ENCODE results near the gene SF1. TPM values are rescaled to one million over a fixed set of nuclear protein-coding genes. Genes with fewer than 3 reads are reported as not detected.

SF1 gene
- total RNA-seq, 2 donors from 2014 or later = 316 to 397 TPM

DNA sequence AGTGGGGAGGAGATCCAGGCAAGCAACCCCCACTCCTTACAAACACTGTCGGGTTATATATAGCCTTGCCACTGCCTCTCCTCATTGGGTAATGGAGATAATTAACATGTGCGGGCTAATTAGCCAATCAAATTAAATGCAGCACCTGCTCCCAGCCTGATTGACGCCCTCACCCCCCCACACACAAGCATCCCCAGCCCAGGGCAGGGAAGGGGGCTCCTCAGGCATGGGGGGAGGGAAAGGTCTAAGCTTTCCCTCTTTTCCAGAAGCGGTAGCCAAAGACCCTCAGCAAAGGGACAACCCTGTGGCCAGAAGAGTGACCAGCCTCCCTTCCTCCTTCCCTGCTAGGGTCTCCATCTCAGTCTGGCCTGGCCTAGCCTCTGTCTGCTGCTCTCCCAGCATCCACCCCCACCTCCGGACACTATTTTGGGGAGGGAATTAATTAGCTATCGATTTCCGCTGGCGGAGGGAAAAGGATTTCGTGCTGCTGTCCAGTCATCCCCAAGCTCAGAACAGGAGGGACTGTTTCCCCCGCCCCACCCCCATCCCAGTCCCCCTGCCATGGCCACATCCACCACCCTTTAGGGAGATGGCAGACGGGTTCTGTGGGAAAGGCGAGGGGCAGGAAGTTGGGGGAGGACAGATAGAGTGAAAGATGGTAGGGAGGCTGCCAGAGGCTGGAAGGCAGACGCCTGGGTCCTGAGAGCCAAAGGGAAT is 62.4 kb downstream of the SF1 start:
- Mint-ChIP-seq H3K36me3 (ENCODE audit: low read depth) (no peaks in the 10 kb centered on the region), H3K27me3 (peaks cover 68% of the 10 kb centered on the region), H3K4me1 (peaks cover 8% of the 10 kb centered on the region), H3K27ac (no peak overlapping the region), H3K9me3 (no peaks in the 10 kb centered on the region), H3K4me3 (no peak overlapping the region)
- ATAC-seq (replicated peaks) = no peak

DNA sequence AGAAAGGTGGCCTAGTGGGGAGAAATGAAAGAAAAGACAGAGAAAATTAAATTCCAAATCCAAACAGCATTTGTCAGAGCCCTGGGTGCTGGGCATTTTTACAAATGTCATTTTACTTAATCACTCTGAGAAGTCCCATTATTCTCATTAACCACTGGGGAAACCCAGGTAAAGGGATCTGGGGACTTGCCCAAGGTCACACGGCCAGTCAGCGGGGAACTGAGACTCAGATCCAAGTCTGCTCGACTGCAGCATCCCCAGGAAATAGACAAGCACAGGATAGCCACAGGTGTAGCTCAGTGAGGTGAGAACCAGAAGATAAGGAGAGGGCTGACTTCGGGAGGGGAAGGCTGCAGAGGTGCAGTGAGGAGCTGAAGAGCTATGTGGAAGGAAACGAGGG is 63.2 kb downstream of the SF1 start:
- H3K27ac Mint-ChIP-seq = no peak overlapping the region
- ATAC-seq (replicated peaks) = no peak
- no peaks in the 10 kb centered on the region for H3K36me3 Mint-ChIP-seq (ENCODE audit: low read depth)
- no peaks in the 10 kb centered on the region for H3K9me3 Mint-ChIP-seq
- H3K27me3 Mint-ChIP-seq = peaks cover 68% of the 10 kb centered on the region
- H3K4me3 Mint-ChIP-seq = no peak overlapping the region
- peaks cover 8% of the 10 kb centered on the region for H3K4me1 Mint-ChIP-seq

DNA sequence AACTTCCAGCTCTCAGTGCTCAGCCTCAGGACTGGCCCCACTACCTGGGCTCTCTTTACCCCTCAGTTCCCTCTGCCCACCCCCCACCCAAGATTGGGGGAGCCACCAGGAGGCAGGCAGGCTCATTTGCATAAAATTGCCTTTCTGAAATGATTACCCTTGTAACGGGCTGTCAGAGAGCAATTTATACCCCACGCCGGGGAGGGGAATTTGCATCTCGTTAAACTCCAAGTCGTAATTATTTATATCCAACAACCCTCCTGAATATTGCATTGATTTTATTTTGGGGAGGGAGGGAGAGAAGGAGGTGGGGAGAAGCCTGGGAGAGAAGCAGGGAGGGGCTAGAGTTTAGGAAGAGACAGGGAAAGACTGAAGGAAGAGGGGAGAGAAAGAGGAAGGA is 63.7 kb downstream of the SF1 start:
- H3K36me3 Mint-ChIP-seq (ENCODE audit: low read depth) = no peaks in the 10 kb centered on the region
- H3K27me3 Mint-ChIP-seq = peaks cover 67% of the 10 kb centered on the region
- H3K4me3 Mint-ChIP-seq = peak overlapping the region; percentile 45
- peaks cover 8% of the 10 kb centered on the region for H3K4me1 Mint-ChIP-seq
- H3K9me3 Mint-ChIP-seq = no peaks in the 10 kb centered on the region
- H3K27ac Mint-ChIP-seq = no peak overlapping the region
- ATAC-seq (replicated peaks) = no peak

Other genes starting within 250 kb of the SF1 start
- not detected for gene SLC22A11, start 222.6 kb downstream of the SF1 start, total RNA-seq
- not detected for gene SLC22A12, start 187.3 kb downstream of the SF1 start, total RNA-seq
- gene NRXN2, start 55.3 kb downstream of the SF1 start, total RNA-seq = 1 to 10 TPM in 1 of 2 donors, under 1 TPM in 1; 0.11 to 1.2 TPM
- gene RASGRP2, start 34.4 kb downstream of the SF1 start, total RNA-seq = 10 to 100 TPM; 11.0 to 21.6 TPM
- 1 to 10 TPM; 4.0 to 4.7 TPM for gene PYGM, start 18.6 kb downstream of the SF1 start, total RNA-seq
- gene MAP4K2, start 24.7 kb upstream of the SF1 start, total RNA-seq = 10 to 100 TPM; 65.9 to 82.5 TPM
- gene MEN1, start 32.0 kb upstream of the SF1 start, total RNA-seq = 10 to 100 TPM; 17.9 to 28.2 TPM
- gene CDC42BPG, start 66.1 kb upstream of the SF1 start, total RNA-seq = under 1 TPM; 0.37 to 0.71 TPM
- 100 to 1,000 TPM in 1 of 2 donors, 10 to 100 TPM in 1; 96.5 to 107 TPM for gene EHD1, start 100.1 kb upstream of the SF1 start, total RNA-seq
- 10 to 100 TPM; 20.9 to 23.1 TPM for gene ATG2A, start 138.7 kb upstream of the SF1 start, total RNA-seq
- gene PPP2R5B, start 146.1 kb upstream of the SF1 start, total RNA-seq = 10 to 100 TPM; 14.6 to 43.0 TPM
- under 1 TPM in 1 of 2 donors, not detected in 1; 0.43 TPM for gene GPHA2, start 157.4 kb upstream of the SF1 start, total RNA-seq
- gene MAJIN, start 193.6 kb upstream of the SF1 start, total RNA-seq = 1 to 10 TPM in 1 of 2 donors, not detected in 1; 1.1 TPM
- under 1 TPM; 0.28 to 0.37 TPM for gene BATF2, start 218.4 kb upstream of the SF1 start, total RNA-seq
- 10 to 100 TPM; 60.4 to 90.5 TPM for gene ARL2, start 235.6 kb upstream of the SF1 start, total RNA-seq
- gene SNX15, start 248.9 kb upstream of the SF1 start, total RNA-seq = 10 to 100 TPM; 13.5 to 14.4 TPM

Measured in activated T-helper 17 cell treated with anti-CD3 and anti-CD28 coated beads, Interleukin-2, amount 50 U/mL, for 72 hours (primary cell).